Prostate gland (tissue), 2 donors: ENCODE measurements around the gene OR52B2. TPM values are rescaled to one million over a fixed set of nuclear protein-coding genes. Genes with fewer than 3 reads are reported as not detected.

Experiments
- DNase-seq: peaks from one replicate; pipeline ENCODE4 v3.0.0-alpha.2; 2019; ENCODE audit warnings: low spot score
- H3K27ac ChIP-seq, 2 donors: fragments of 200-600 bp; sonication (generic); 2 replicates each; pipeline ENCODE4 v1.5.1; 2017 to 2019
- H3K27me3 ChIP-seq: fragments of 200-600 bp; sonication (generic); replicated peaks from 2 replicates; pipeline ENCODE4 v1.5.1; 2019; ENCODE audit not compliant: insufficient read depth
- H3K36me3 ChIP-seq, 2 donors: fragments of 200-600 bp; sonication (generic); 1 replicate in 1 of 2; 2 replicates in 1 of 2; pipeline versions ENCODE4 v1.5.1 to v1.8.1; 2017 to 2019
- H3K4me1 ChIP-seq: fragments of 200-600 bp; sonication (generic); replicated peaks from 2 replicates; pipeline ENCODE4 v1.5.1; 2019
- H3K4me3 ChIP-seq, 2 donors: fragments of 200-600 bp; sonication (generic); 2 replicates each; pipeline ENCODE4 v1.5.1; 2017 to 2019
- H3K9me3 ChIP-seq: fragments of 200-600 bp; sonication (generic); 2 replicates; pipeline ENCODE4 v1.5.1; 2017
- POLR2A ChIP-seq: fragments of 450-650 bp; IDR thresholded peaks from one replicate; pipeline ENCODE4 v1.6.1; 2016; ENCODE audit warnings: antibody characterized with exemption, mild to moderate bottlenecking
- POLR2AphosphoS5 ChIP-seq: sonication (generic); formaldehyde crosslinking; IDR thresholded peaks from one replicate; pipeline ENCODE4 v1.6.1; 2017; ENCODE audit warnings: antibody characterized with exemption
- WGBS: methylation state at CpG from one replicate; pipeline ENCODE4 v1.1.5; 2018; 5-methylcytosine and 5-hydroxymethylcytosine counted together
- intact Hi-C: fragments of 100-400 bp; cut with DNase I; formaldehyde crosslinking; loops from one replicate; pipeline ENCODE4 v1.14.2; 2022
- total RNA-seq, 2 donors: library from RNA; depleted of rRNA; stranded (reverse); fragments of >200 nt; gene quantifications; one replicate each; pipeline ENCODE4 v1.1.0, GENCODE V29; 2016
- TF ChIP-seq, protein P1 (sequence below), 4 experiments: fragments of 200-600 bp in 2 of 4; fragments of 450-650 bp in 2 of 4; sonication (generic) in 2 of 4; IDR thresholded peaks; 1 replicate in 3 of 4; 2 replicates in 1 of 4; pipeline ENCODE4 v1.5.1; 2016 to 2019; ENCODE audit warnings: antibody characterized with exemption in 4 of 4, mild to moderate bottlenecking in 2 of 4, moderate library complexity in 2 of 4

OR52B2 gene
- total RNA-seq, 2 donors from 2014 or later, result not detected

DNA sequence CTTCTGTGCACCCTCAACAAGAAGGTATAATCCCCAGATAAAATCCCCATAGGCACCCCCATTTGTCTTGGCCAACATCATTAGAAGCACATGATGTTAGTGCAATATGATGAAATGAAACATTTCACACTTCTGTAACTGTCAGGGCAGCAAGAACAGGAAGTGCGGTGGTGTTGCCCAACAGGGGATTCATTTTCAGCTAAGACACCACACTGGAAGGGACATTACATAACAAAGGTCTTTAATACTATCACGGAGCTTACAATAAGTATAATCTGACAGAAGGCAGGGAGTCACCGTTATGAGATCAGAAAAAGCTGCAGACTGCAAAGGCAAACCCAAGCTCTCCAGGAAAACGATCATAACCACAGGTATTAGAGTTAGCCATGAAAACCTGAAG, 30.8 kb upstream of the OR52B2 start:
- DNase-seq, result no peak

DNA sequence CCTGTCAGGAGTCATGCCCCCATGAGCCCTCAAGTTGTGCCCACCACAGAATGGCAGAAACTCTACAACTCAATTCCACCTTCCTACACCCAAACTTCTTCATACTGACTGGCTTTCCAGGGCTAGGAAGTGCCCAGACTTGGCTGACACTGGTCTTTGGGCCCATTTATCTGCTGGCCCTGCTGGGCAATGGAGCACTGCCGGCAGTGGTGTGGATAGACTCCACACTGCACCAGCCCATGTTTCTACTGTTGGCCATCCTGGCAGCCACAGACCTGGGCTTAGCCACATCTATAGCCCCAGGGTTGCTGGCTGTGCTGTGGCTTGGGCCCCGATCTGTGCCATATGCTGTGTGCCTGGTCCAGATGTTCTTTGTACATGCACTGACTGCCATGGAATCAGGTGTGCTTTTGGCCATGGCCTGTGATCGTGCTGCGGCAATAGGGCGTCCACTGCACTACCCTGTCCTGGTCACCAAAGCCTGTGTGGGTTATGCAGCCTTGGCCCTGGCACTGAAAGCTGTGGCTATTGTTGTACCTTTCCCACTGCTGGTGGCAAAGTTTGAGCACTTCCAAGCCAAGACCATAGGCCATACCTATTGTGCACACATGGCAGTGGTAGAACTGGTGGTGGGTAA, 29.2 kb upstream of the OR52B2 start, which contains the start of gene OR52W1:
OR52W1 (plus strand) TSS at position 51 of the 637 bp plus-strand sequence; CDS start at position 51, 0 bp downstream.
- no peaks in the 10 kb centered on the region for H3K27me3 ChIP-seq
- no peaks in the 10 kb centered on the region for H3K9me3 ChIP-seq
- no peak within 1 kb of the TSS for H3K27ac ChIP-seq
- WGBS, result 98% methylated on average over 5 of the region's 5 CpGs
- H3K36me3 ChIP-seq, result no peaks in the 10 kb centered on the region
- TF ChIP-seq POLR2AphosphoS5, result no peak
- TF ChIP-seq, protein P1, sequence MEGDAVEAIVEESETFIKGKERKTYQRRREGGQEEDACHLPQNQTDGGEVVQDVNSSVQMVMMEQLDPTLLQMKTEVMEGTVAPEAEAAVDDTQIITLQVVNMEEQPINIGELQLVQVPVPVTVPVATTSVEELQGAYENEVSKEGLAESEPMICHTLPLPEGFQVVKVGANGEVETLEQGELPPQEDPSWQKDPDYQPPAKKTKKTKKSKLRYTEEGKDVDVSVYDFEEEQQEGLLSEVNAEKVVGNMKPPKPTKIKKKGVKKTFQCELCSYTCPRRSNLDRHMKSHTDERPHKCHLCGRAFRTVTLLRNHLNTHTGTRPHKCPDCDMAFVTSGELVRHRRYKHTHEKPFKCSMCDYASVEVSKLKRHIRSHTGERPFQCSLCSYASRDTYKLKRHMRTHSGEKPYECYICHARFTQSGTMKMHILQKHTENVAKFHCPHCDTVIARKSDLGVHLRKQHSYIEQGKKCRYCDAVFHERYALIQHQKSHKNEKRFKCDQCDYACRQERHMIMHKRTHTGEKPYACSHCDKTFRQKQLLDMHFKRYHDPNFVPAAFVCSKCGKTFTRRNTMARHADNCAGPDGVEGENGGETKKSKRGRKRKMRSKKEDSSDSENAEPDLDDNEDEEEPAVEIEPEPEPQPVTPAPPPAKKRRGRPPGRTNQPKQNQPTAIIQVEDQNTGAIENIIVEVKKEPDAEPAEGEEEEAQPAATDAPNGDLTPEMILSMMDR (IDR thresholded peaks at IDR 0.05), result no peak
- no peak for TF ChIP-seq POLR2A
- intact Hi-C loops, result no loop called here
- H3K4me3 ChIP-seq, result no peak within 1 kb of the TSS
- H3K4me1 ChIP-seq, result no peaks in the 10 kb centered on the region
- no peak for DNase-seq

More for the DNA sequence above, 30.8 kb upstream of the OR52B2 start:
- WGBS, result 84% methylated on average over 4 of the region's 4 CpGs
- H3K9me3 ChIP-seq, result no peaks in the 10 kb centered on the region
- no peak overlapping the region for H3K27ac ChIP-seq
- H3K36me3 ChIP-seq, result no peaks in the 10 kb centered on the region
- no peak overlapping the region for H3K4me3 ChIP-seq
- no peaks in the 10 kb centered on the region for H3K4me1 ChIP-seq
- TF ChIP-seq POLR2AphosphoS5, result no peak
- TF ChIP-seq, protein P1 (IDR thresholded peaks at IDR 0.05), result no peak
- TF ChIP-seq POLR2A, result no peak
- H3K27me3 ChIP-seq, result no peaks in the 10 kb centered on the region
- intact Hi-C loops, result no loop called here

DNA sequence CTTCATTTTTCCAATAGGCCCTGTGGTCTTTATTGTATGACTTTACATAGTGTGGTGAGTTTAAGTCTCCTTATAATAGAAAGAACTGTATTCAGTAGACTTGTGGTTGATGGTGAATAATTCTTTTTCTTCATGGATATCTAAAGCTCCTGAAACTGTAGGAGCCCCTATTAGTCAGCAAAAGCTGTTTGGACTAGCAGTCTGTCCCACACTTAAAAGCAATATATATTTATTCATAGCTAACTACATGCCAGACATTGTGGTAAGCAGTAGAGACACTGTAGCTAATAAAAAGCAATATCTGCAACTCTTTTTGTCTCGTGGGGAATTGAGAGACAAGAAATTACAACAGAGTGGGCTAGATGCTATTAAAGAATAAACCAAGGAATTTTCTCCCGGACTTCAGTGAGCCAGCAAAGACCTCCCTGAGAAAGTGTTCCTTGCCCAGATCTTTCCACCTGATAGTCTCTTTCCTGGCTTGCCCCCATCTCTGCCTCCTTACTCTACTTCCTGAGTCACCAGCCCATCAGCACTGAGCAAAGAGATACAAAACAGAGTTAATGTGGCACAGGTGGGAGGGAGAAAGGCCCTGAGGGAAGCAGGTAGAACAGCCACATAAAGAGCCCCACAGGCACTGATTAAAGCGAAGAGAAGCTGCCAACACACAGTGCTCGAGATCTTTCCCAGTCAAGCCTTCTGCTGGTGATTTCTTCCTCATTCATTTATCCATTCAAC, 27.5 kb upstream of the OR52B2 start:
- H3K27ac ChIP-seq, result no peak overlapping the region
- 36% methylated on average over 4 of the region's 4 CpGs for WGBS
- no peaks in the 10 kb centered on the region for H3K36me3 ChIP-seq
- H3K4me3 ChIP-seq, result no peak overlapping the region
- H3K4me1 ChIP-seq, result no peaks in the 10 kb centered on the region
- H3K27me3 ChIP-seq, result no peaks in the 10 kb centered on the region
- TF ChIP-seq POLR2AphosphoS5, result no peak
- TF ChIP-seq, protein P1 (IDR thresholded peaks at IDR 0.05), result no peak
- TF ChIP-seq POLR2A, result no peak
- intact Hi-C loops, result no loop called here
- DNase-seq, result no peak
- no peaks in the 10 kb centered on the region for H3K9me3 ChIP-seq

DNA sequence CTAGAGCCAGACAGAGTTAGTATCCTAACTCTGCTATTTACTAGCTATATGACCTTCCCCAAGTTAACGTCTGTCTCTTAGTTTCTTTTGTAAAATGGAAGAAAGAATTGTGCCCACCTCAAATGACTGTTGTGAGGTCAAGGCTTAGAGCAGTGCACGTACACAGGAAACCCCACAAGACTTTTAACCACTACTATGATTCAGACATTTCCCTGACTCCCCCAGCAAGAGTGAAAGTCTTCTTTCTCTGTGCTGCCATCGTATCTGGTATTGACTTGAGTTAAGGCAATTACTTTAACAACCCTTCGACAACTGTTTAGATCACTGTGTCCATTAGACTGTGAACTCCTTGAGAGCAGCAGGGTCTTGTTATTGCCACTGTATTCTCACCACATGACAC, 26.3 kb upstream of the OR52B2 start:
- Histone ChIP-seq H3K4me1 (no peaks in the 10 kb centered on the region), H3K4me3 (no peak overlapping the region), H3K27me3 (no peaks in the 10 kb centered on the region), H3K36me3 (no peaks in the 10 kb centered on the region), H3K9me3 (no peaks in the 10 kb centered on the region), H3K27ac (no peak overlapping the region)
- no peak for DNase-seq
- TF ChIP-seq POLR2A, result no peak
- TF ChIP-seq POLR2AphosphoS5, result no peak
- TF ChIP-seq, protein P1 (IDR thresholded peaks at IDR 0.05), result no peak
- intact Hi-C loops, result no loop called here
- WGBS, result 27% methylated on average over 4 of the region's 4 CpGs
